Measurements from ENCODE around the gene CAPN5. TPM values are rescaled to one million over a fixed set of nuclear protein-coding genes. Genes with fewer than 3 reads are reported as not detected.

CAPN5 gene
- total and polyA plus RNA-seq, 4 experiments from 2014 or later = 1.4 to 2.6 (median 1.7) TPM

DNA sequence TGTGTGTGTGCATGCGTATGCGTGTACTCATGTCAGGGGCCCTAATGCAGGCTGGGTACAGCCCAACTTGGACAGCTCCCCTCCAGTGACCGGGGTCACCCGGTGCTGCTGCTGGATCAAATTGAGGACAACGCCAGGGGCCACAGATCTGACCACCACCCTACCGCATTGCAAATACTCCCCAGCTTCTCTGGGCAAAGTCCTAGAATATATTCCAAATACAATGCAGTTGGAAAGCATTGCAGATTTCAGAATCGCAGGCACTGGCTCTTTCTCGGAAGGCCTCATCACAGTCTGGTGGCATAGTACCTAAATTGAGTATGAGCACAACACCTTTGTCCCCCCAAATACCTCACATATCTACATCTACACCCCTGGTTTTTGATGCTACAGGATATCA is 104.5 kb downstream of the CAPN5 start:
- Mint-ChIP-seq H3K4me3 (no peak overlapping the region), H3K4me1 (peaks cover 0 to 1% (median 0%) of the 10 kb centered on the region in 4 donors), H3K27me3 (no peaks in the 10 kb centered on the region), H3K36me3 (no peaks in the 10 kb centered on the region), H3K27ac (no peak overlapping the region), H3K9me3 (no peaks in the 10 kb centered on the region)
- H3K4me3 ChIP-seq (ENCODE audit: low read length in 2 of 2) = no peak overlapping the region
- ChIA-PET POLR2A (ENCODE audit: partially characterized antibody) (no interaction called here), CTCF (ENCODE audit: partially characterized antibody) (no interaction called here)
- H3K4me1 ChIP-seq (ENCODE audit: insufficient read depth, low read length) = no peaks in the 10 kb centered on the region
- no peak for DNase-seq
- no peak overlapping the region for H3K27ac ChIP-seq (ENCODE audit: low read depth, low read length)
- H3K27me3 ChIP-seq (ENCODE audit: insufficient read depth, low read length) = no peaks in the 10 kb centered on the region
- intact Hi-C loops (cut with micrococcal nuclease) = no loop called here
- H3K9me3 ChIP-seq (ENCODE audit: control insufficient read depth in 1 of 2, low read length in 2 of 2) = no peaks in the 10 kb centered on the region
- no peaks in the 10 kb centered on the region for H3K36me3 ChIP-seq (ENCODE audit: insufficient read depth, low read length)

- Histone ChIP-seq H3K9me3 (ENCODE audit: control insufficient read depth in 1 of 2, low read length in 2 of 2) (no peaks in the 10 kb centered on the region), H3K27ac (ENCODE audit: low read depth, low read length) (no peak overlapping the region), H3K4me1 (ENCODE audit: insufficient read depth, low read length) (no peaks in the 10 kb centered on the region), H3K27me3 (ENCODE audit: insufficient read depth, low read length) (no peaks in the 10 kb centered on the region), H3K4me3 (ENCODE audit: low read length in 2 of 2) (no peak overlapping the region), H3K36me3 (ENCODE audit: insufficient read depth, low read length) (no peaks in the 10 kb centered on the region)
- Mint-ChIP-seq H3K36me3 (no peaks in the 10 kb centered on the region), H3K27me3 (no peaks in the 10 kb centered on the region), H3K9me3 (no peaks in the 10 kb centered on the region), H3K27ac (no peak overlapping the region), H3K4me1 (peaks cover 0 to 1% (median 0%) of the 10 kb centered on the region in 4 donors), H3K4me3 (no peak overlapping the region)
- ChIA-PET CTCF (ENCODE audit: partially characterized antibody) (no interaction called here), POLR2A (ENCODE audit: partially characterized antibody) (no interaction called here)
- intact Hi-C loops (cut with micrococcal nuclease) = no loop called here
- no peak for DNase-seq
These were observed 105.3 kb downstream of the CAPN5 start for GRCh38 chr11:77171885-77172665.

DNA sequence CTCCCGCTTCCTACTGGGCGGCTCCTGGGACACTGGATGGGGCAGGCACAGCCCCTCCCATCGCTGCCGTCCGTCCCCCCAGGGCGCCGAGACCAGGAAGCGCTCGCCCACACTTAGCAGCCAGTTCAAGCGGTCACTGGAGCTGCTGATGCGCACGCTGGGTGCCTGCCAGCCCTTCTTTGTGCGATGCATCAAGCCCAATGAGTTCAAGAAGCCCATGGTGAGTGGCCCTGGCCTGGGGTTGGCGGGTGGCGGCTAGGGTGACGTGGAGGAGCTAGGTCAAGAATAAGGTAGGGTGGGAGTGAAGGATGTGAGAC is 105.9 kb downstream of the CAPN5 start:
- H3K9me3 ChIP-seq (ENCODE audit: control insufficient read depth in 1 of 2, low read length in 2 of 2) = no peaks in the 10 kb centered on the region
- Mint-ChIP-seq H3K4me3 (no peak overlapping the region), H3K9me3 (no peaks in the 10 kb centered on the region), H3K27me3 (no peaks in the 10 kb centered on the region), H3K27ac (no peak overlapping the region), H3K4me1 (peaks cover 0 to 1% (median 0%) of the 10 kb centered on the region in 4 donors), H3K36me3 (no peaks in the 10 kb centered on the region)
- no peak for DNase-seq
- H3K4me3 ChIP-seq (ENCODE audit: low read length in 2 of 2) = no peak overlapping the region
- intact Hi-C loops (cut with micrococcal nuclease) = no loop called here
- ChIA-PET CTCF (ENCODE audit: partially characterized antibody) (no interaction called here), POLR2A (ENCODE audit: partially characterized antibody) (no interaction called here)
- no peaks in the 10 kb centered on the region for H3K36me3 ChIP-seq (ENCODE audit: insufficient read depth, low read length)
- no peaks in the 10 kb centered on the region for H3K4me1 ChIP-seq (ENCODE audit: insufficient read depth, low read length)
- H3K27ac ChIP-seq (ENCODE audit: low read depth, low read length) = no peak overlapping the region
- H3K27me3 ChIP-seq (ENCODE audit: insufficient read depth, low read length) = no peaks in the 10 kb centered on the region

DNA sequence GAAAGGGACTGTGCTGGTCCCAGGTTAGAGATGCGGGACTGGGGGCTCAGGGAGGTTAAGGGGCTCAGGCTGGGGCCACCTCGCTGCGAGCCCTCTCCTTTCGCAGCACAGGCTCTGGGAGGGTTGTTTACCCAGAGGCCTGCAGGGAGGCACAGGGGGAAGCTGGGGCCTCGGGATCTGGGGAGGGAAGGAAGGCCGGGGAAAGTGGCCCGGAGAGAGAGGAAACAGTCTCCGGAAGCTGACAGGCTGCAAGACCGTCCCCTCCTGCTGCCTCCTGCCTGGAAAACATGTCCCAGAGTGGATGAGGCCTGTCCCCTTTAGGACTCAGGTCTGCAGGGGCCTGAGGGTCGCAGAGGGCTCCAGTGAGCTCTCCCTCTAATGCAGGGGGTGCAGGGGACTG is 106.7 kb downstream of the CAPN5 start:
- no peaks in the 10 kb centered on the region for H3K36me3 Mint-ChIP-seq
- no peaks in the 10 kb centered on the region for H3K27me3 Mint-ChIP-seq
- ChIA-PET POLR2A (ENCODE audit: partially characterized antibody) (no interaction called here), CTCF (ENCODE audit: partially characterized antibody) (no interaction called here)
- intact Hi-C loops (cut with micrococcal nuclease) = no loop called here
- Histone ChIP-seq H3K27me3 (ENCODE audit: insufficient read depth, low read length) (no peaks in the 10 kb centered on the region), H3K36me3 (ENCODE audit: insufficient read depth, low read length) (no peaks in the 10 kb centered on the region), H3K4me3 (ENCODE audit: low read length in 2 of 2) (no peak overlapping the region), H3K9me3 (ENCODE audit: control insufficient read depth in 1 of 2, low read length in 2 of 2) (no peaks in the 10 kb centered on the region), H3K27ac (ENCODE audit: low read depth, low read length) (no peak overlapping the region), H3K4me1 (ENCODE audit: insufficient read depth, low read length) (no peaks in the 10 kb centered on the region)
- no peak overlapping the region for H3K27ac Mint-ChIP-seq
- H3K9me3 Mint-ChIP-seq = peaks cover 0 to 2% (median 0%) of the 10 kb centered on the region in 8 donors
- H3K4me1 Mint-ChIP-seq = no peaks in the 10 kb centered on the region
- no peak for DNase-seq
- H3K4me3 Mint-ChIP-seq = no peak overlapping the region

GRCh38 chr11:77174559-77174958 is 107.8 kb downstream of the CAPN5 start:
- no peak overlapping the region for H3K27ac ChIP-seq (ENCODE audit: low read depth, low read length)
- Mint-ChIP-seq H3K9me3 (peaks cover 0 to 2% (median 0%) of the 10 kb centered on the region in 8 donors), H3K4me1 (no peaks in the 10 kb centered on the region), H3K27ac (no peak overlapping the region), H3K27me3 (no peaks in the 10 kb centered on the region), H3K36me3 (no peaks in the 10 kb centered on the region), H3K4me3 (no peak overlapping the region)
- CTCF ChIA-PET (ENCODE audit: partially characterized antibody) = interaction anchor here (0.7 kb wide), 1 partner anchor 11 kb away, joined by 3 read pairs; no protein-coding TSS in a partner anchor
- no peaks in the 10 kb centered on the region for H3K27me3 ChIP-seq (ENCODE audit: insufficient read depth, low read length)
- POLR2A ChIA-PET (ENCODE audit: partially characterized antibody) = no interaction called here
- no peak for DNase-seq
- no peaks in the 10 kb centered on the region for H3K4me1 ChIP-seq (ENCODE audit: insufficient read depth, low read length)
- intact Hi-C loops (cut with micrococcal nuclease) = no loop called here
- no peaks in the 10 kb centered on the region for H3K36me3 ChIP-seq (ENCODE audit: insufficient read depth, low read length)
- no peaks in the 10 kb centered on the region for H3K9me3 ChIP-seq (ENCODE audit: control insufficient read depth in 1 of 2, low read length in 2 of 2)
- H3K4me3 ChIP-seq (ENCODE audit: low read length in 2 of 2) = no peak overlapping the region

GRCh38 chr11:77175021-77175842 is 108.5 kb downstream of the CAPN5 start:
- peaks cover 0 to 2% (median 0%) of the 10 kb centered on the region in 8 donors for H3K9me3 Mint-ChIP-seq
- Histone ChIP-seq H3K27me3 (ENCODE audit: insufficient read depth, low read length) (no peaks in the 10 kb centered on the region), H3K9me3 (ENCODE audit: control insufficient read depth in 1 of 2, low read length in 2 of 2) (no peaks in the 10 kb centered on the region), H3K4me1 (ENCODE audit: insufficient read depth, low read length) (no peaks in the 10 kb centered on the region), H3K36me3 (ENCODE audit: insufficient read depth, low read length) (no peaks in the 10 kb centered on the region), H3K27ac (ENCODE audit: low read depth, low read length) (no peak overlapping the region), H3K4me3 (ENCODE audit: low read length in 2 of 2) (no peak overlapping the region)
- ChIA-PET POLR2A (ENCODE audit: partially characterized antibody) (no interaction called here), CTCF (ENCODE audit: partially characterized antibody) (interaction anchor here (0.7 kb wide), 1 partner anchor 11 kb away, joined by 3 read pairs; no protein-coding TSS in a partner anchor)
- H3K36me3 Mint-ChIP-seq = no peaks in the 10 kb centered on the region
- no peaks in the 10 kb centered on the region for H3K4me1 Mint-ChIP-seq
- no peaks in the 10 kb centered on the region for H3K27me3 Mint-ChIP-seq
- no peak for DNase-seq
- H3K4me3 Mint-ChIP-seq = no peak overlapping the region
- H3K27ac Mint-ChIP-seq = no peak overlapping the region
- intact Hi-C loops (cut with micrococcal nuclease) = no loop called here
